DMS 273 (cell line): ENCODE results near the gene NDUFB2.
"Not testable (repeated sequence)": the region's sequence is repeated elsewhere in the genome, so short reads cannot be mapped to it uniquely, and the experiment has no call there.

Experiments
- DNase-seq: peaks from one replicate; lab custom pipeline; 2025; ENCODE audit not compliant: unreplicated experiment; lab: John Stamatoyannopoulos, UW

Gene NDUFB2

GRCh38 chr7:140689199-140690152 lies 7.0 kb upstream of the NDUFB2 start:
- no peak for DNase-seq

GRCh38 chr7:140691376-140692045 lies 5.0 kb upstream of the NDUFB2 start:
- DNase-seq: peak; percentile 46

GRCh38 chr7:140693849-140694248 lies 2.7 kb upstream of the NDUFB2 start:
- not testable (repeated sequence) for DNase-seq

GRCh38 chr7:140694592-140694991 lies 1.9 kb upstream of the NDUFB2 start:
- no peak for DNase-seq

GRCh38 chr7:140695381-140695780 lies 1.1 kb upstream of the NDUFB2 start:
- DNase-seq: no peak

GRCh38 chr7:140696024-140696679 lies 356 bp upstream of the NDUFB2 start:
- DNase-seq: peak; percentile 99

- no peak for DNase-seq
Measured at GRCh38 chr7:140697447-140698143, 1.1 kb downstream of the NDUFB2 start.

GRCh38 chr7:140698477-140698876 lies 2.0 kb downstream of the NDUFB2 start:
- DNase-seq: peak; percentile 42

- DNase-seq: no peak
Measured at GRCh38 chr7:140702774-140703173, 6.3 kb downstream of the NDUFB2 start.

GRCh38 chr7:140704205-140704604 lies 7.7 kb downstream of the NDUFB2 start:
- no peak for DNase-seq

GRCh38 chr7:140707132-140707531 lies 10.6 kb downstream of the NDUFB2 start:
- no peak for DNase-seq

GRCh38 chr7:140708764-140709163 lies 12.3 kb downstream of the NDUFB2 start:
- DNase-seq: not testable (repeated sequence)

- DNase-seq: not testable (repeated sequence)
Measured at GRCh38 chr7:140712392-140712791, 15.9 kb downstream of the NDUFB2 start.

- DNase-seq: no peak
Measured at GRCh38 chr7:140714331-140715040, 18.0 kb downstream of the NDUFB2 start.

GRCh38 chr7:140719721-140720120 lies 23.2 kb downstream of the NDUFB2 start:
- no peak for DNase-seq

GRCh38 chr7:140722254-140722653 lies 25.7 kb downstream of the NDUFB2 start:
- DNase-seq: no peak

GRCh38 chr7:140723006-140723405 lies 26.5 kb downstream of the NDUFB2 start:
- no peak for DNase-seq

GRCh38 chr7:140723574-140723973 lies 27.1 kb downstream of the NDUFB2 start:
- no peak for DNase-seq

GRCh38 chr7:140724706-140725105 lies 28.2 kb downstream of the NDUFB2 start:
- DNase-seq: no peak

- peak; percentile 59 for DNase-seq
Measured at GRCh38 chr7:140726281-140726680, 29.8 kb downstream of the NDUFB2 start.
